ENCODE data around the gene APH1B.
"Not testable (repeated sequence)": the region's sequence is repeated elsewhere in the genome, so short reads cannot be mapped to it uniquely, and the experiment has no call there.

Gene APH1B

DNA sequence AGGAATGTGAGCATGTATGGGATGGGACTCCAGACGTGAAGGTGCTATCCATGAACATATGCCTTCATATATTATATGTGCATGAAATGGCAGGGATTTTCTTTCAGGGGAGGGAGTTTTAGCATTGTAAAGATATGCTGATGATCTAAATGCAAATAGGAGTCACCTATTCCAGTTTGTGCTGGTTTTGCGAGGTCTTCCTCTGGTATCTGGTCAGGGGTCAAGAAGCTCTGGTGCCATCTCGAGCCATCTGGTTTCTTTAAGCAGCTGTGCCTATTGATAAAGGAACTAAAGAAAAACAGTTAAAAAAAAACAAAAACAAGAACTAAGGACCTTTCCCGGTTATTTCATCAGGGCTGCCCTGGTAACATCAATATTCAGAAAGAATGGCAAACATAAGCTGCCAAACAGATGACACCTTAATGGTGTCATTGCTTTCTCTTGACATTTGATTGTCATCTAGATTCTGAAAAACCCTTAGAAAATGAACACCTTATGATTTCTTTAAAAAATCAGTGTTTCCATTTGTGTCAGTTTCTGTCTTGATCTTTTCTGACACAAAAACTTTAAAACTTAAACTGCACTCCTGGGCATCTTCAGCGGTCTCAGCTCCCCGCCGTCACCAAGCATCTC is 22.7 kb downstream of the APH1B start:
- FAIRE-seq = no peak

DNA sequence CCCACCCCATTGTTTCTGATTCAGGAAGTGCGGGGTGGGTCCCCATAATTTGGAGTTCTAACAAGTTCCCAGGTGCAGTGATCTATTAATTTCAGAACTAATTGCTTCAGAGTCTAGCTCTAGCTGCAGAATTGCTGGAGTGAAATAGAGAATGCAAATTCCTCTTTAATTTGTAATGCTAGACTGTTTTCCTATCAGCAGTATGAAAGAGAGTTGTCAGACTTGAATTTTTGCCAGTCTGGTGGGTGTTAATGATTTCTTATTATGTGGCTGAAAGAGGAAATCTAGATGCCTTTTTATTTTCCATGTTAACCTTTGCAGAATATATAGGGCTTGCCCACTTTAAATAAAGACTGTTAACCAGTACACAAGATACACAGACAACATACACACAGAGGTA is 23.7 kb downstream of the APH1B start:
- FAIRE-seq = no peak

DNA sequence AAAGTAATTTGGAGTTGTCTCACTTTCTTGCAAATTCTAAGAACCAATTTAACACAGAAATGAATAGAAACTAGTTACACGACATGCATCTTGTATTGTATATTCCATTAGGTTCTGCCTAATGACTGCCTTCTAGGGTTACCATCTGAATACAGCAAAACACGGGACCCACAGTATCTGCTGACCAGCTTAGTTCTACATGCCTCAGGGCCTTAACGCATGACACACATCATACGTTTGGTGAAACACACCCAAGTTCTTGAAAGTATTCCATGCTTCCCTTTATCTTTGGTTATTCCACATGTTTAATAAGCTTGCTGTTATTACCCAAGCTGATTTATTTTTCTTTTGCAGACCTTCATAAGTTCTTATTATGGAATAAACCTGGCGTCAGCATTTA is 27.9 kb downstream of the APH1B start:
- FAIRE-seq = no peak

DNA sequence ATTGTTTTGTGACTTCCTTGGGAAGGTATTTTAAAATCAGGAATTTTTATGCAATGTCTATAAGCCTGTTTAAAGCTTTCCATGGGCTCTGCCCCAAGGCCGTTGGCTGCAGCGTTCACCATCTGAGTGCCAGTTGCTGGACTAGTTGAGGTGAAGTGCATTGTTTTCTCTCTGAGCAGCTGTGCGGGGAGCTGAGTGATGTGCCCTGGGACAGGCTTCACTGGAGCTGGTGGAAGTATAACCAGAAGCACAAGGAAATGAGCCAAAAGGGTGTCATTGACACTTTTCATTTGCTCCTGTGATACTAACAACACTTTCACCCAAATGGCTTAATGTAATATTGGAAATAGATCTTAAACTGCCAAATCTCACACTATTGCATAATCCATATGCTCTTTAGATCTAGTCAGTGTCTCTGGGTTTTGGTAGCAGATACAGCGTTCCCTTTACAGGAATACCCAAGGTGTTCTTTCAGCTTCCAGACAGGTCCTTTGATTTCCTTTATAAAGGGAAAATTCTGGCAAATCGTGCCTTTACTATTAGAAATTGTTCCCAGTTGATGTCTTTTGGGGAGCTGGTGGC is 29.2 kb downstream of the APH1B start:
- no peak for FAIRE-seq

DNA sequence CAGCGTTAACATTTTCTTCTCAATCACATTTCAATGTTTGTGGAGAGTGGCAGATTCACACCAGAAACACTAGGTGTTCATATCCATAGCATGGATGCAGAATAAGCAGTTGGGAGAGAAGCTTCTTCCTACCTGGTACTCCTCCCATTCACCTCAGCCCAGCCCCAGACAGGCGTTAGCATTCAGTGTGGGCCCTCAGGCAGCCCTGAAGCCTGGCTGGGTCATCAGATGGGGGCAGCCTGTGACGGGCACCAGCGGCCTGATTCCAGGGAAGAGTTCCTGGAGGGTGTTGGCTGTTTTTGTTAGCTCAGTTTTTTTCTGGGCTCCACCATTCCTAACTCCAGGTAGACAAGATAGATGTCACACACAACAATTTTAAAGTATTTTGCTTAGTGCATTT is 31.1 kb downstream of the APH1B start:
- FAIRE-seq = no peak

DNA sequence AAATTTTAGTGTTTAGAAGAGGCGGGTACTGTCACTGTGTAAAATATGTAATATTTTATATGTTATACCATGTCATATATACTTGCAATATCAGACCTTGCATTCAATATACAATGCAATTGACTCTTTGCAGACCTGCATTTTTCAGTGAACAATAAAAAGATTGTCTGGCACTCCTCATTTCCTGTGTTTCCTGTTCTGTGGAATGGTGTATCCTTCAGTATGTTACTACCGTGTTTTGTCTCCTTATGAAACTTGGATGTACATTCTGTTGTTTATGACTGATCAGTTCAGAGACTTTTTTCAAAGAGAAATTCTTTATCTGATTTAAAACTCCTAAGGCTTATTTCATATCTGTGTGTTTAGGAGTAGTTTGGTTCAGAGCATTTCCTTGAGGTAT is 31.5 kb downstream of the APH1B start:
- no peak for FAIRE-seq

DNA sequence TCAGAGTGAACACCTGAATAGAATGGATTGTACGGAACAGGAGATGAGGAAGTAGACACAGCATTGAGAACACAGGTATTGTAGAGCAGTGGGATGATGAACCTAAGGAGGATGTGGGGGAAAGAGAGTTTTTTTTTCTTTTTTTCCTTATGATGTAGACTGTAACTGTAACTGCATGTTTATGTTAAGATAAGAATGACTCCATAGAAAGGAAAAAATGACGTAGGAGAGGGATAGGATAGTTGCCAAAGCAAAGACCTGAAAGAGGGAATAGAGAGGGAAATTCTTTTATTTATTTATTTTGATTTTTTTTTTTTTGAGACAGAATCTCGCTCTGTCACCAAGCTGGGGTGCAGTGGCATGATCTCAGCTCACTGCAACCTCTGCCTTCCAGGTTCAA is 33.2 kb downstream of the APH1B start:
- no peak for FAIRE-seq

DNA sequence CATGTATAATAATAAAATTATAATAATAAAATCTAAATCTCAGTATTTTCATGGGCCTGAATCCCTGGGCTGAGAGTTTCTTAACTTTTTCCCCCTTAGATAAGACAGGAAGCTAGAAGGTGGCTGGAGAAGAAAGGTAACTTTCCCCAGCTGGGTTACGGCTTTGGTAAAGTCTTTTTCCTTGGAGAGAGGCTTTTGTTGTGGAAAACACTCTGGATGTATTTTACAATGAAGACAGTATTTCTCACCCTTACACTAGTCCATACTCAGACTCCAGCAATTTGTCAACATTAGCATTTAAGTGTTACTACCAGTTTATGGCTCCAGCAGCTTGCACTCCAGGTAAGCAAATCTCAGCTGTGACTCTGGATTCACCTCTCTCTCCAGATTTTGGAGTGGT is 34.9 kb downstream of the APH1B start:
- FAIRE-seq = no peak

DNA sequence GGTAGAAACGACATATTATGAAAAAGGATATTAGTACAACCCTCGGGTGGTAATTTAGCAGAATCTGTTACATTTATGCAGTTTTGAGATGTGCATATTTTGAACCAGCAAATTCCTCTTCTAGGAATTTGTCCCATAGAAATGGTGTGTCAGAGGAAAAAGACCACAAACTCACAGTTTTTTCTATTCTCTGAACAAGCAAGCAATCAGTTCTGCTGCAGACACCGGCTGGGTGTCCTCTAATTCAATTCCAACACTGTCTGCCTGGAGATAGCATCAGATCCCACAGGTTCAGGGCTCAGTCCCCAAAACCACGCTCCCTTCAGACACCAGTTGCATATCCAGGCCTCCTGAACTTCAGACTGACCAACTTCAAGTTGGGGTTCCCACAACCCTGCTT is 36.4 kb downstream of the APH1B start:
- no peak for FAIRE-seq

DNA sequence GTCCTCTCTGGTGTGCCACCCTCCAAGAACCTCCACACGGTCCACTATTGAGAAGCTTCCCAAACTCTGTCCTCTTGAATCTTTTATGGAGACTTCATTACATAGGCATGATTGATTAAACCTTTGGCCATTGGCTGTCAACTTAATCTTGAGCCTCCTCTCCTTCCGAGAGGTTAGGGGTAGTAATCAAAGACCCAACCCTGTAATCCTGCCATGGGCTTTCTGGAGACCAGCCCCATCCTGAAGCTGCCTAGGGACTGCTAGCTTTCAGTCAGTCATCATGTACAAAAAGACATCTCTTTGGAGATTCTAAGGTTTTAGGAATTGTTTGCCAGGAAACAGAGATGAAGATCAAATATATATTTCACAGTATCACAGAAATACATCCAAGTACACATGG is 37.0 kb downstream of the APH1B start:
- no peak for FAIRE-seq

DNA sequence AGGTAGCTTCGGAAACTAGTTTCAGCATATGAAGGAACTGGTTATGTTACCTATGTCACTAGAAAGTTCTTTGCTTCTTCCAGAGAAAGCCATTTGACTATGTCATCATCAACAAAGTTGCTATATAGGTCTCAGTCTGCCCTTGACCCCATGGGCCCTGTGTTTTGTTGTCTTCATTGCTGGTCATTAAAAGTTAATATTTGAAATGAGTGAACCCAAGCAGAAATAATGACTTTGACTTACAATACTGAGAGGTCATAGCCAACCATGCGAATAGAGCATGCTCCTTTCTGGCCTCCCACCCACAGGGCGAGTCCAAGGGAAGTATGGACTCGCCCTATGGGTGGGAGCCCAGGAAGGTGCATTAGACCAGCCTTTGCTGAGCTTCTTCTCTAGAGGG is 40.9 kb downstream of the APH1B start:
- no peak for FAIRE-seq

DNA sequence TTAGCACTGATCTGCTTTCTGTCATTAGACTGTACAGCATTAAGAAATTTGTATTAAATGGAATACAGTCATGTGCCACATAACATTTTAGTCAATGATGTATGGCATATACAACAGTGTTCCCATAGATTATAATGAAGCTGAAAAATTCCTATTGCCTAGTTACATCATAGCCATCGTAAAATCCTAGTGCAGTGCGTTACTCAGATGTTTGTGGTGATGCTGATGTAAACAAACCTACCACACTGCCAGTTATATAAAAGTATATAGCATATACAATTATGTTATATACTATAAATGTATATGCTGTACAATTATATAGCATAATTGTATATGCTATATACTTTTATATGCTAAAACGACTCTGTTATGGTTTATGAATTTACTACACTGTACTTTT is 41.7 kb downstream of the APH1B start:
- FAIRE-seq = no peak

DNA sequence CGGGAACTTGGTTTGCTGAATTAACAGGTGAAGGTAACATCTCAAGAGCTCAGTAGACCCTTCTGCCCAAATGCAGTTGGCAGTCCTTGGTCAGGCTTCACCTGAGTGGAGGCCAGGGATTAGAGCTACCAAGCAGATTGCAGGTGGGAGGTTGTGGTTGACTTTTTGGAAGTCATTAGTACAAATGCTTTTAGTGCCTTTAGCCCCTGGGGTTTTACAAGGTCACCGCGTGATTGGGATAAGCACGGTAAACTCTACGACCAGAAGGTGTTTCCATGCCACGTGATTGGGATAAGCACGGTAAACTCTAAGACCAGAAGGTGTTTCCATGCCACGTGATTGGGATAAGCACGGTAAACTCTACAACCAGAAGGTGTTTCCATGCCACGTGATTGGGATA is 43.0 kb downstream of the APH1B start:
- FAIRE-seq = not testable (repeated sequence)

DNA sequence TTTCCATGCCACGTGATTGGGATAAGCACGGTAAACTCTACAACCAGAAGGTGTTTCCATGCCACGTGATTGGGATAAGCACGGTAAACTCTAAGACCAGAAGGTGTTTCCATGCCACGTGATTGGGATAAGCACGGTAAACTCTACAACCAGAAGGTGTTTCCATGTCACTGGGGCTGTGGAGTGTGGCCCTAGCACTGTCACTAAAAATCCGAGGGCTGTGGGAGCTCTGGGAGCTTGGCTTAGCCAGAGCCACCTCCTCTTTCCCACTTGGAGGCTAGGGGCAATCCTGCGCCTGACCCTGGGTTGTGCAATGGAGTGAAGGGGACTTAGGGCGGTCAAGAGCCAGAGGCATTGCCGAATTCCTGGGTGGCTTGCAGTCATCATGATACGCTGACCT is 43.6 kb downstream of the APH1B start:
- not testable (repeated sequence) for FAIRE-seq

DNA sequence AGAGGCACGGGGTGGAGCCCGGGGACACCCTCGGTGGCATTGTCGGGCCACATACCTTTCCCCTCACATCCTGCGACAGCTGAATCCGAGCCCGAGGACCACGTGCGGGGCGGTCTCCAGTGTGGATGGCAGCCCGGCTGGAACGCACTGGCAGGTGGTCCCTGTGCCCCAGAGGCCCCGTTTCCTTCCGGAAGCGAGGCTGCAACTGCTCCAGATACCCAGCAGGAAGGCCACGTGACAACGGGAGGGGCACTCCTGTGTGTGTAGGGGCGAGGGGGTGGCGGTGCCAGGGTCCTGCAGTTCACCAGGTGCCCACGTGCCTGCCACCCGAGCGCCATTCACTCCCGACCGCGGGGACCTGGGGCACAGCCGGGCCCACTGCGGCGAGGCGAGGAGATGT is 44.1 kb downstream of the APH1B start:
- no peak for FAIRE-seq

DNA sequence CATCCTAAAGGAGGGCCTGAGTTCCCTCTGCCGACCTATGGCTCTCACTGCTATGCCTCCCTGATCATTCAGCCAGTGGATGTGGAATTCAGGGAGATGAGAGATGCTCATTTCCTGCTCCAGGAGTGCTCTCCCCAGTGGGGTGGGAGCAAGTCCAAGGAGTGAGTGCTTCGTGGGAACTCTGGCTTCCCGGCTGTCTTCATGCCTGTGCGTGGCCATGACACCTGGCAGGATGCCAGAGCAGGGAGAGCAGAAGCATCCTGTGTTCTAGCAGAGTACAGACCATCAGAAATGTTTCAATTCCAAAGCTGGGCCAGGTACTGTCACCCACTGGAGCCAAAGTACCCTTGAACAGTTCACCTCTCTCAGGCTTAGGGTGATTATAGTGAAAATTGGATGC is 45.1 kb downstream of the APH1B start:
- no peak for FAIRE-seq

DNA sequence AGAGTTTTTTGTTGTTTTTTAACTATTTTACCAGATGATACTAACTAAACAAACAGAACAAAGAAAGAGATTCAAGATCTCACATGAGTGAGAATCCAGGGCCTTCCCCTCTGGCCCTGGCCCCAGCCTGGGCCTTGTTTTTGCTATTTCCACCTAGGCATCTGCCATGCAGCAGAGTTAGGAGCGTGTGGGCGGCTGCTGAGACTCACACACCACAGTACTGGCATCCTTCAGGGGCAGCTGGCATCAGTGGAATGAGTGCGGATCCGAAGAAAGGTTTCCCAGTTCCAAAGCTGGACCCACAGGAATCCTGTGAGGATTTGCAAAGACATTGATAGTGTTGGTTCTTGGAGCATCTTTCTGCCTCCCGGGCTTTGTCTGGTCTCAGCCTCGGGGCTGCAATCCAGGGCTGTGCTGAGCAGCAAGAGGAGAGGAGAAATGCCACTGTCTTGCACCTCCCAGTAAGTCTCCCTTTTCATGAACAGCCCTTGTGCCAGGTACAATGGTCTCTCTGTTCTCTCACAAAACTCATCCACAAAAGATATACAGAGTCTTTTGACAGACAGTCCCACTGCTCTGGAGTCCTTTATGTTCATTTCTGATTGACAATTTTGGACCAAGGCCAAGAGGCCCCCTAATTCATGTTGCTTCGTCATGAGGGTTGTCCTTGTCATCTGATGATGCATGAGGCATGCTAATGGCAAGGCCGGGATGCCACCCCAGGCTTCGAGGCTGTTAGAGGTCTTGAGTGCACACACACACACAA is 46.6 kb downstream of the APH1B start:
- no peak for FAIRE-seq

DNA sequence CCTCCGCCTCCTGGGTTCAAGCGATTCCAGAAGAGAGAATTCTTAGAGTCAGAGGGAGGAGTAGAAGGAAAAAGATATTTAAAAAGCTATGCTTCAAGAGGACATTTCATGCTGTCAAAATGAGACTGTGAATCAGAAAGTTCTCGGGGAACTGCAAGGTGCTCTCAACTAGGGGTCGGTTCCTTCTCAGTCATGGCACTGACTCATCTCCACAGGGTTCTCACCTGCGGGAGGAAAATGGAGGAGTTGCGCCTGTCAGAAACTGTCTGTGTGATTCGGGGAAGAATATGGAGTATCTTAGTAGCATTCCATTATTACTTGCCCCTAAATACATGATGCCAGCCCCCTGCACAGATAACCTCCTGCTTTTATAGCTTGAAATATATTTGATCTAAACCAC is 47.4 kb downstream of the APH1B start:
- no peak for FAIRE-seq

DNA sequence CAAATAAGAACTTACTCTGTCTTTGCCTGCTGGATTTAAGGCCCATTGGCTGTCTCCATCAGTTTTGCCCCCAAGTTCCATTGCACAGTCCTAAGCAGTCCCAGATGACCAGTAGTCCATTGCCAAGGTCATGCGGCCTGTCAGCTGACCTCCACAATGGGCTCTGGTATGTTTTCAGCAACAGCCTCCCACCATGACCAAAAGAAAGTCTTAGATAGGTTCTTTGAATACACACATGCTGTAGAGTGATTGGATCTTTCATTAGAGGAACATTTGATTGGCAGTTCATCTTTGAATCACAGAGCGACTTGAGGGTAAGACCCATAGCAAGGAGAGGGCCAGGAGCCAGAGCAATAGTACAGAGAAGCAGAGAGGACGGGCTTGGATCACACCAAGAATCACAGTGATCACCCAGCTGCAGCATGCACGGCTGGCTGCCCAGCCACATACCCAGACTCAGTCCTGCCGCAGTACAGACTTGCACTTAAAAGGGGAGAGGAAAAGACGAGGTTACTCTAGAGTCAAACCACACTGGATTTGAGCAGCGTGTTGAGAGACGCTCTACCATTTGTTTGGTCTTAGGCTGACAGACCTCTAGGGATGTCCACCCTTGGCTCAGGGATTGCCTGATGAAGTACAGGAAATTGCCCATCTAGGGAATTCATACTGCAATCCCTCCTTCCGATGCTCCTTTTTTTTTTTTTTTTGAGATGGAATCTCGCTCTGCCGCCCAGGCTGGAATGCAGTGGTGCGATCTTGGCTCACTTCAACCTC is 50.4 kb downstream of the APH1B start:
- FAIRE-seq = no peak

DNA sequence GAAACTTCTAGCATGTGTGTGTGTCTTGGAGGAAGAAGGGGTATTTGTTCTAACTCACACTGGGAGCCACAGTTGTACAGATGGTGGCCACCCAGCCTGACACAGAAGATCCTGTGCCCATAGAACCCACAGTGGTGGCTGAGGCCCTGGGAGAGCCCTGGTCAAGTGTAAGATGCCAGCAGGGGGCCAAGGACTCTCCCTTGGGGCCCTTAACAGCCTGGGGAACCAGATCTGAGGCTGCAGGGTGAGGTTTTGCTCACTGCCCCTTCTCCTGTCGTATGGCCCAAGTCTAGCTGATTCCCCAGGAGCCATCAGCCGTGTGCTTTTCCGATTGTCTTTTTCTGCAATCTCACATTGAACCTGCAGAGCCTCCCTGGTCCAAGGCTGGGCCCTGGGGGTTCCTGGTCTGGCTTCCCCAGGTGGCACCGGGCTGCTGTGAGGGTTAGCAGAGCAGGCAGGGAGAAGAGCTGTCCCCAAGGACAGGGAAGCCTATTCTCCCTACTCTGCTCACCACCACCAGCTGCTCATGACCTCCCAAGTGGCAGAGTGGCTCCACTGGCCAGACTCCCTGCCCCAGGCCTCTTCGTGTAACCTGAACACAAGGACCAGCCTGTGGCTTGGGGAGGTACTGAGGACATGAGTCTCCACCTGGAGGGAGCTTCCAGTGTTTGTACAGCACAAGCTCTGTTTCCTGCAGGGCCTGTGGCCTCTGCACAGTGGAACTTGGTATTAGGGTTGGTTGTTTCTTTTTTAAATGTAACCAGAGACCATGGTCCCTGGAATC is 52.4 kb downstream of the APH1B start:
- FAIRE-seq = no peak

DNA sequence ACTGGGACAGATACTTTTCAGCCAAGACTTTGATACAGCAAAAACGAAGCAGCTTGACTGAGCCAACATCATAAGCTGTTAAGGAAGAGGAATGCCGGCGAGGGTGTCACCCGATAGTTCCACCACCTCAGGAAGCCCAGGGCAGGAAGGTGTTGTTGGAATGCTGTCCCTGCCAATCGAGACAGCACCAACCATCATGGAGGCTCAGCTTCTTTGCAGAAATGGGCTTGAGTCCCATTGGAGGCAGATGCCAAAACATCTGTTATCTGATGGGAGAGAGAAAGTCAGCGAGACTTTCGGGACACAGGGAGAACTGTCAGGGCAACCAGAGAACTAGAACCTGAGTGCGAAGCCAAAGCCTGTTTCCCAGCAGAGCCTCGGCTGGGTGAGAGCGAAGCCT is 53.5 kb downstream of the APH1B start:
- no peak for FAIRE-seq

DNA sequence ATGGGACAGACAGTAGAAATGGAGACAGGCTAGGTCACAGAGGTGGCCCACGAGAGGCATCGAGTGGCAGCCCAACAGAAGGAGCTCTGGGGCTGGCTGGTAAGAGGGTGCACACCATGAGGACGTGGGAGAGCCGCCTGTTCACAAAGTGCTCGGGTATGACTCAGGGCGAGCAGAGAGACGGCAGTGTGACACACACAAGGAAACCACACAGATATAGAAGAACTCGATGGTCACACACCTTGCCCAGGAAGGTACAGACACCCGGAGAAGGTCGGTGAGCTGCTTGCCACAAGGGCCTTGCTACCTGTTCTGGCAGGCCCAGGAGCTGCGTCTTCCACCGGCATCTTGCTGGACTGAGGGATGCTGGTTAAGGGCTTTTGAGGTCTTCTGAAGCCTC is 54.1 kb downstream of the APH1B start:
- no peak for FAIRE-seq
